ENCODE results near the gene TNS3. TPM values are rescaled to one million over a fixed set of nuclear protein-coding genes. Genes with fewer than 3 reads are reported as not detected.

Gene TNS3
- total RNA-seq, 4 donors from 2014 or later = 6.6 to 16.0 (median 9.6) TPM

DNA sequence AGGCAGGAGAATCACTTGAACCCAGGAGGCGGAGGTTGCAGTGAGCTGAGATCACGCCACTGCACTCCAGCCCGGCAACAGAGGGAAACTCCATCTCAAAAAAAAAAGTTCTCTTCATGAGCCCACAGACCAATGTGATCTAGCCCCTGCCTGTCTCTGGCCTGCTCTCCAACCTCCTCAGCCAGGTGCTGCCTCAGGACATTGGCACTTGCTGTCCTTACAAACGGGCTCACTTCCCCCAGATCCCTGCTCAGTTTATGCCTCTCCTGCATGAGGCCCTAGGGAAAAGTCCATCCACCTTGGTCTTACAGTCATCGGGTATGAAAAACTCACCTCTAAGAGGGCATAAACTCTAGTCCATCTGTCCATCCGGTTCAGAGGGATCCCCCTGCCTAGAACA, 32.5 kb downstream of the TNS3 start:
- H3K27me3 ChIP-seq = peaks cover 0 to 11% (median 0%) of the 10 kb centered on the region in 4 donors
- TF ChIP-seq POLR2A (IDR thresholded peaks at IDR 0.05) = no peak
- TF ChIP-seq, protein P1, sequence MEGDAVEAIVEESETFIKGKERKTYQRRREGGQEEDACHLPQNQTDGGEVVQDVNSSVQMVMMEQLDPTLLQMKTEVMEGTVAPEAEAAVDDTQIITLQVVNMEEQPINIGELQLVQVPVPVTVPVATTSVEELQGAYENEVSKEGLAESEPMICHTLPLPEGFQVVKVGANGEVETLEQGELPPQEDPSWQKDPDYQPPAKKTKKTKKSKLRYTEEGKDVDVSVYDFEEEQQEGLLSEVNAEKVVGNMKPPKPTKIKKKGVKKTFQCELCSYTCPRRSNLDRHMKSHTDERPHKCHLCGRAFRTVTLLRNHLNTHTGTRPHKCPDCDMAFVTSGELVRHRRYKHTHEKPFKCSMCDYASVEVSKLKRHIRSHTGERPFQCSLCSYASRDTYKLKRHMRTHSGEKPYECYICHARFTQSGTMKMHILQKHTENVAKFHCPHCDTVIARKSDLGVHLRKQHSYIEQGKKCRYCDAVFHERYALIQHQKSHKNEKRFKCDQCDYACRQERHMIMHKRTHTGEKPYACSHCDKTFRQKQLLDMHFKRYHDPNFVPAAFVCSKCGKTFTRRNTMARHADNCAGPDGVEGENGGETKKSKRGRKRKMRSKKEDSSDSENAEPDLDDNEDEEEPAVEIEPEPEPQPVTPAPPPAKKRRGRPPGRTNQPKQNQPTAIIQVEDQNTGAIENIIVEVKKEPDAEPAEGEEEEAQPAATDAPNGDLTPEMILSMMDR (IDR thresholded peaks at IDR 0.05) = no peak
- no peak for DNase-seq
- WGBS, 2 donors = 78% methylated on average over 6 of the region's 6 CpGs
- intact Hi-C loops (cut with DNase I) = no loop called here
- H3K9me3 ChIP-seq = no peaks in the 10 kb centered on the region
- H3K4me1 ChIP-seq = peaks cover 5 to 32% (median 6%) of the 10 kb centered on the region in 3 donors
- H3K4me3 ChIP-seq = no peak overlapping the region
- no peaks in the 10 kb centered on the region for H3K36me3 ChIP-seq
- H3K27ac ChIP-seq = no peak overlapping the region

DNA sequence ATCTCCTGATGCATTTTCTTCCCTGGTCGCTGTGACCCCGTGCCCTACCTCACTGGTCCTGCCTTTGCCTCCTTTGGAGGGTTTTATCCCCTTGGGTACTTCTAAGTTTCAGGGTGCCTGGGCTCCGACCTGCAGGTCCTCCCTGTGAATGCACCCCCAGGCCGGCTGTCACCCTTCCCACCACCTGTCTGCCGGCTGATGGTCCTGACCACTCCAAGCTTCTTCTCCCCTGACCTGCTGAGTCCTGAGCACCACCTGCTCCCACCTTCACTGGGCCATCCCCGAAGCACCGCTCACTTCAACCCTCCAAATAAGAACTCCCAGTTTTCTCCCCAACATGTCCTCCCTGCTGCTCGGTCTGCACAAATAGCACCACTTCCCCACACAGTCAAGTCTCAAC, 33.4 kb downstream of the TNS3 start:
- H3K4me1 ChIP-seq = peaks cover 5 to 32% (median 6%) of the 10 kb centered on the region in 3 donors
- no peak for DNase-seq

DNA sequence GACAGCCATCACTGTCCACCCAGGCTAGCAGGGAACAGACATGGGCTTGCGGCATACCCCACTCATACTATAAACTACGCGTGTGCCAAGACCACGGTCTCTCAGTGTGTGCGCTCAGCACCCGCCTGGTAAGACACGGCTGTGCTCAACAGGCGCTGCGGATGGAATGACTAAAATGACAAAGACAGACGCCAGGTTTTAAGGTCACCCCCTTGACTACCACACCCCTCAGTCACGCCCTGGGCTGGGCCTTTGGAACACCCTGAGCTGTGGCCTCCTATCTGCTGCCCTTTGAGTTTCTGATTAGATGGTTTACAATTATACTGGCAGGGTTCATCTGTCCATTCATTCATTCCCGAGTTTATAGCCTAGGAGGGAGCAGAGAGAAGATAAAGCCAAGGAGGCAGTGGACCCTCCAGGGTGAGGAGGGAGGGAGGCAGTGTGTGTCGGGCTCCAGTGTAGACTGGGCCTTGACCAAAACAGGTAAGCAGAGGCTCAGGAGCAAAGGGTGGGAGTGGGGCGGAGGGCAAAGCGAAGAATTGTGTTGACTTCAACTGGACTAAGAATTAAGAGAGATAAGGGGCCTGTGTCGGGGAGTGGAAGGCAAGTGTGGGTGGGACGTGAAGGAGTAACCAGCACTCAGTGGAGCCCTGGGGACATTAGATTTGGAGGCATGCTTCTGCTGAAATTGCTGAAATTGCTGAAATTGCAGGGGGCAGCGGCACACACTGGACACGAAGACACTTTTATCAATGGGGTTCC, 35.0 kb downstream of the TNS3 start:
- intact Hi-C loops (cut with DNase I) = no loop called here

More for the DNA sequence above, 33.4 kb downstream of the TNS3 start:
- WGBS, 2 donors = 85 to 94% methylated on average over 7 to 8 of the region's 8 CpGs
- TF ChIP-seq POLR2A (IDR thresholded peaks at IDR 0.05) = no peak
- TF ChIP-seq, protein P1 (IDR thresholded peaks at IDR 0.05) = no peak
- intact Hi-C loops (cut with DNase I) = no loop called here
- H3K27ac ChIP-seq = no peak overlapping the region
- H3K36me3 ChIP-seq = no peaks in the 10 kb centered on the region
- H3K27me3 ChIP-seq = peaks cover 0 to 11% (median 0%) of the 10 kb centered on the region in 4 donors
- H3K4me3 ChIP-seq = no peak overlapping the region
- H3K9me3 ChIP-seq = no peaks in the 10 kb centered on the region

DNA sequence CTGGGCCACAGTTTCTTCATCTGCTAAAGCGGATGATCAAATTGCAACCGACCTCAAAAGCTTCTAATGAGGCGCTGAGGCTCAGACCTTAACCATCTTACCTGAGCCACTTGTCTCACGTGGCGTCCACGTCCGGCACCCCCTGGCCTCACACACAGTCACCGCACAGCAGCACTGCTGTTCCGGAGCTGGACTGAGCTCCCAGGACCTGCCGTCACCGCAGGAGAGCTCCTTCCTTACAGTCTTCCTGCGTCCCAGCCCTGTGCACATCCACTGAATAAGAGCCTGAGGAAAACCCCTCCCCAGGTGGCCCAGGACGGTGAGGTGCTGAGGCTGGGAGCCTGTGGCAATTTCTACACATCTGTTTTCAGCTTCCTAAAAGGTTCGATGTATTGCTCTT, 35.7 kb downstream of the TNS3 start:
- no peaks in the 10 kb centered on the region for H3K9me3 ChIP-seq
- 82 to 90% methylated on average over 10 to 13 of the region's 14 CpGs for WGBS, 2 donors
- DNase-seq = no peak

More for the DNA sequence above, 35.0 kb downstream of the TNS3 start:
- peaks cover 0 to 17% (median under 1%) of the 10 kb centered on the region in 3 donors for H3K4me1 ChIP-seq
- H3K4me3 ChIP-seq = no peak overlapping the region
- WGBS, 2 donors = 90 to 96% methylated on average over 11 to 19 of the region's 19 CpGs
- no peaks in the 10 kb centered on the region for H3K9me3 ChIP-seq
- no peaks in the 10 kb centered on the region for H3K36me3 ChIP-seq
- DNase-seq = no peak
- TF ChIP-seq, protein P1 (IDR thresholded peaks at IDR 0.05) = no peak
- TF ChIP-seq POLR2A (IDR thresholded peaks at IDR 0.05) = no peak
- no peak overlapping the region for H3K27ac ChIP-seq
- peaks cover 0 to 11% (median 0%) of the 10 kb centered on the region in 4 donors for H3K27me3 ChIP-seq

DNA sequence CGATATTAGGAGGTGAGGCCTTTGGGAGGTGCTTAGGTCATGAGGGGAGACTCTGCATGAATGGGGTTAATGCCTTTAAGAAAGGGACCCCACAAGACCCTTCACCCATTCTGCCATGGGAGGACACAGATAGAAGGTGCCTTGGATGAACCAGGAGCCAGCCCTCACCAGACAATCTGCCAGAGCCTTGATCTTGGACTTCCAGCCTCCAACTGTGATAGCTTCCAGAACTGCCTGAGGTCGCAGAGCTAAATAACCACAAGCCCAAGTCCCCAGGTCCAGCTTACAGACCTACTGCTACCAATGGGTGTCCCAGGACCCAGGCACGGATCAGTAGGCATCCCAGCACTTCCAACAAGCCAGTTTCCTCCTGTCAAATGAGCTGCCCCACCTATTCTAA, 37.5 kb downstream of the TNS3 start:
- WGBS, 2 donors = 94 to 100% methylated on average over 2 to 3 of the region's 3 CpGs
- DNase-seq = no peak
- Histone ChIP-seq H3K4me1 (peaks cover 0 to 6% (median 0%) of the 10 kb centered on the region in 3 donors), H3K27ac (no peak overlapping the region), H3K9me3 (no peaks in the 10 kb centered on the region), H3K27me3 (peaks cover 0 to 19% (median 0%) of the 10 kb centered on the region in 4 donors), H3K36me3 (no peaks in the 10 kb centered on the region), H3K4me3 (no peak overlapping the region)
- intact Hi-C loops (cut with DNase I) = no loop called here
- TF ChIP-seq, protein P1 (IDR thresholded peaks at IDR 0.05) = no peak
- no peak for TF ChIP-seq POLR2A (IDR thresholded peaks at IDR 0.05)

More for the DNA sequence above, 35.7 kb downstream of the TNS3 start:
- Histone ChIP-seq H3K4me1 (peaks cover 0 to 10% (median 0%) of the 10 kb centered on the region in 3 donors), H3K36me3 (no peaks in the 10 kb centered on the region), H3K27me3 (peaks cover 0 to 11% (median 0%) of the 10 kb centered on the region in 4 donors), H3K4me3 (no peak overlapping the region), H3K27ac (no peak overlapping the region)
- intact Hi-C loops (cut with DNase I) = no loop called here
- TF ChIP-seq, protein P1 (IDR thresholded peaks at IDR 0.05) = no peak
- no peak for TF ChIP-seq POLR2A (IDR thresholded peaks at IDR 0.05)
